HG03064 (cell line): ENCODE results near the gene RINT1.

ENCODE experiments used
- ATAC-seq: cut with Tn5 transposase; IDR thresholded peaks from one replicate; pipeline ENCODE4 v1.9.1; 2021; ENCODE audit warnings: low read depth; ENCODE audit not compliant: unreplicated experiment

Gene RINT1

GRCh38 chr7:105530546-105530945 is 1.5 kb upstream of the RINT1 start:
- no peak for ATAC-seq

- no peak for ATAC-seq
These were observed 884 bp downstream of the RINT1 start for GRCh38 chr7:105532709-105533460.

- no peak for ATAC-seq
These were observed 6.3 kb downstream of the RINT1 start for GRCh38 chr7:105538339-105538738.

DNA sequence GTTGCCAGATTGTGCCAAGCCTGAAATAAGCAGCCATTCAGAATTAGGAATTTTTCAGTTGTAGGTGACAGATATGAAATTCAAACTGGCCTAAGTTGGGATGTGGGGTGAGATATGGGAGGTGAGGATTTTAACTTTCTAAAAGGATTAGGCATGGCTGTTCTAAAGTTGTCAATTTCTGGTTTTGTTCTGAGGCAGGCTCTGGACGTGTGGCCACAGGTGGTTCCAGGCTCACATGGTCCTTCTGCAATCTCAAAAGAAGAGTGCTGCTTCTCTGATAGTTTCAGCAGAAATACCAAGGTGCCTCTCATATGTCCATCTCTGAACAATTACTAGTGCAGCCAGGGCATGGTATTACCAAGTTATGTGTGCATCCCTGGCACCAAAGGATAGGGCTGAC is 27.9 kb downstream of the RINT1 start:
- no peak for ATAC-seq

GRCh38 chr7:105565190-105565589 is 33.2 kb downstream of the RINT1 start:
- ATAC-seq: no peak

GRCh38 chr7:105567024-105567423 is 35.0 kb downstream of the RINT1 start:
- ATAC-seq: no peak

- no peak for ATAC-seq
These were observed 35.8 kb downstream of the RINT1 start for GRCh38 chr7:105567821-105568220.

GRCh38 chr7:105571891-105572290 is 39.9 kb downstream of the RINT1 start:
- no peak for ATAC-seq

DNA sequence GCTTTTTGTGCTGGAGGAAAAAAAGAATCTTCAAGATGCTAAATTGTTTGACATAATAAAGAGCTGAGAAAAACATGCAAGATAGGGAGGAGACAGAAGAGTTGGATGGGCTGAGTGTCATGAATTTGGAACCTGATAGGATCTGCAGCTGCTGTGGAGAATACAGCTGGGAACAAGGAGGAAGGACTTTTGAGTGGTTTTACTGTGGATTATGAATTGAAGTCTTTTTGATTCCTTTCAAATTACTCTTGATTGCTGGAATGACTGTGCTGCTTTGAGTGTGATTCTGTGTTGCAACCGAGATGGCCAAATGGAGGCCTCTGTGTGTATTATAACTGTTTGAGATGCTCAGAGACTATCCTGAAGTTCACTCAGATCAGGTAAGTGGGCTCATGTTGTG is 45.2 kb downstream of the RINT1 start:
- no peak for ATAC-seq

- ATAC-seq: no peak
These were observed 46.5 kb downstream of the RINT1 start for GRCh38 chr7:105578496-105578895.

- no peak for ATAC-seq
These were observed 48.2 kb downstream of the RINT1 start for GRCh38 chr7:105580022-105580740.

- peak; percentile 61 for ATAC-seq
These were observed 49.2 kb downstream of the RINT1 start, which contains the start of gene EFCAB10 for GRCh38 chr7:105581066-105581811. Gene EFCAB10, minus strand, starts transcription at chr7:105581493. Its CDS starts 30 bp downstream, at chr7:105581463.

GRCh38 chr7:105583061-105583460 is 51.1 kb downstream of the RINT1 start:
- ATAC-seq: no peak

GRCh38 chr7:105584165-105584564 is 52.2 kb downstream of the RINT1 start:
- ATAC-seq: no peak

DNA sequence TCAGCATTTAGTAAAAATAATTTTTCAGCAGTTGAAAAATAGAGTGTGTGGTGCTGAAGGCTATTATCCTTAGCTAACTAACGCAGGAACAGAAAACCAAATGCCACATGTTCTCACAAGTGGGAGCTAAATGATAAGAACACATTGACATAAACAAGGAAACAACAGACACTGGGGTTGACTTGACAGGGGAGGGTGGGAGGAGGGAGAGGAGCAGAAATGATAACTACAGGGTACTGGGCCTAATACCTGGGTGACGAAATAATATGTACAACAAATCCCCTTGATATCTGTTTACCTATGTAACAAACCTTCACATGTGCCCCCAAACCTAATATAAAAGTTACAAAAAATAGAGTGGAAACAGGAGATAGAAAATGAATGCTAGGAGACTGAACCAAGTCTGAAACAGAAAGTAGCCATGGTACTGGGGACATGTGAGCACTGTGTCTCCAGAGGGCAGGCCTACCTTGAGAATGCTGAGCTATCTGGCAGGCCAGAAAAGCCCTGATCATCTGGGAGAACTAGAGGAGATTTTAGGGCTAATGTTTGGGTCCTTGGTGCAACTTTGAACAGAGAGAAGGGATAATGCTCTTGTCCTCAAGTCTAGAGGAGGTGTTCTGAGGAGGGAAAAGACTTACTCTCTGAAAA is 54.0 kb downstream of the RINT1 start:
- ATAC-seq: no peak

- ATAC-seq: no peak
These were observed 56.1 kb downstream of the RINT1 start for GRCh38 chr7:105587909-105588635.

DNA sequence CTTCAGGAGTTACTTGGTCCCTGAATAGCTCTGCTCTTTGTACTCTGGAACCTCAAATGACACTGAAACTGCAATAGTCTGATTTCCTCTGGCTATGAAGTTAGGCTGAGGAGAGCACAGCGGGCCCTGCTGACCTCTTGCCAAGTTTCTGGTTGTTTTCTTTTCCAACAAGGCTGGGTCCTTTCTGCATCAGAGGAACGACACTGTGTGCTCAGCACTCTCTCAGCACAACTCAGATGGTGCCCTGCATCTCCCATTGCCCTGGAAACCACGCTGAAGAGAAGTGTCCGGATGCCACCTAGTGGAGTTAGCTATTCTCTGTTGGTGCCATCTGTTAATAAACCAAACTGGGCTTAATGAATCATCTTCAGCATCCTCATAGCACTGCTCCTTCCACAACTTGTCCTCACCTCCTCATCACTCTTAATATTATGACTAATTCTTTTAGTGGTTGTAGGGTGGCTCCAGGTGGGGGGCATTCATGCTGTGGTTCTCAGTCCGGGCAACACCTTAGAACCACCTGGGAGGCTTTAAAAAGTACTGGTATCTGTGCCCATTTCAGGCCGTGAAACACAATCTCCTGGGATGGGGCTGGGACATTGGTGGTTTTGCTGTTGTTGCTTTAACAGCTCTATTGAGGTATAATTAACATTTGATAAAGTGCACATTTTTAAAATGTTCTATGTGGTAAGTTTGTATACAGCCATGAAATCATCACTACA is 57.5 kb downstream of the RINT1 start:
- peak; percentile 69 for ATAC-seq

- no peak for ATAC-seq
These were observed 58.8 kb downstream of the RINT1 start for GRCh38 chr7:105590793-105591192.

DNA sequence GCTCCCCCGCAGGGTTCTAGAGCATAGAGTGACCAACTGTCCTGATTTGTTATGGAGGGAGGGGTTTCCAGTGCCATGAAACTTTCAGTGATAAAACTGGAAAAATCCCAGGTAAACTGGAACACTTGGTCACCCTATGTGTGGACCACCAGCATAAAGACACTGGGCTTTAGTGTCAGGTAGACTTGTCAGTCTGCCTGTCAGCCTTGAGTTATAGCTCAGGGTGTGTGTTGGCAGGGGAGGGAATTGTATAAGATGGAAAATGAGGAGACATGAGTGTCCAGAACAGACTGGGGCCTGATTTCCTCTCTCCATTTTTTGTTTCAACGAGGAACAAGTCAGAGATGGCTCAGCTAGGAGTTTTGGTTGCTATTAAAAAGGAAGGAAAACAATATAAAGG is 59.5 kb downstream of the RINT1 start:
- ATAC-seq: no peak
